ENCODE data around the gene TRMT10C. TPM values are rescaled to one million over a fixed set of nuclear protein-coding genes. Genes with fewer than 3 reads are reported as not detected.
"Not testable (repeated sequence)": the region's sequence is repeated elsewhere in the genome, so short reads cannot be mapped to it uniquely, and the experiment has no call there.

Gene TRMT10C
- total RNA-seq, 1 donor from 2014 or later: 30.6 TPM

GRCh38 chr3:101611023-101611422, 49.4 kb downstream of the TRMT10C start:
- ATAC-seq: no peak
- no peak for DNase-seq
- intact Hi-C loops (cut with micrococcal nuclease): no loop called here

GRCh38 chr3:101613014-101613413, 51.3 kb downstream of the TRMT10C start:
- DNase-seq; ATAC-seq; intact Hi-C loops (cut with micrococcal nuclease): not testable (repeated sequence)

GRCh38 chr3:101615525-101615924, 53.9 kb downstream of the TRMT10C start:
- ATAC-seq (no peak), DNase-seq (no peak)
- intact Hi-C loops (cut with micrococcal nuclease): no loop called here

Other genes starting within 250 kb of the TRMT10C start
- gene IMPG2, start 241.3 kb upstream of the TRMT10C start, total RNA-seq: 0.20 TPM
- 12.2 TPM for gene SENP7, start 48.7 kb upstream of the TRMT10C start, total RNA-seq
- 140 TPM for gene PCNP, start 12.3 kb downstream of the TRMT10C start, total RNA-seq
- gene ZBTB11, start 115.3 kb downstream of the TRMT10C start, total RNA-seq: 12.0 TPM
- 816 TPM for gene RPL24, start 124.8 kb downstream of the TRMT10C start, total RNA-seq
- gene CEP97, start 162.7 kb downstream of the TRMT10C start, total RNA-seq: 6.5 TPM
- gene NXPE3, start 217.3 kb downstream of the TRMT10C start, total RNA-seq: 48.0 TPM